GM12872 (cell line): ENCODE measurements around the gene DGLUCY.

Source experiments
- CTCF ChIP-seq: IDR thresholded peaks from 3 replicates; pipeline ENCODE4 v1.5.1; 2011; ENCODE audit warnings: low read depth, mild to moderate bottlenecking, low read length, moderate library complexity; ENCODE audit not compliant: insufficient read depth

Gene DGLUCY

DNA sequence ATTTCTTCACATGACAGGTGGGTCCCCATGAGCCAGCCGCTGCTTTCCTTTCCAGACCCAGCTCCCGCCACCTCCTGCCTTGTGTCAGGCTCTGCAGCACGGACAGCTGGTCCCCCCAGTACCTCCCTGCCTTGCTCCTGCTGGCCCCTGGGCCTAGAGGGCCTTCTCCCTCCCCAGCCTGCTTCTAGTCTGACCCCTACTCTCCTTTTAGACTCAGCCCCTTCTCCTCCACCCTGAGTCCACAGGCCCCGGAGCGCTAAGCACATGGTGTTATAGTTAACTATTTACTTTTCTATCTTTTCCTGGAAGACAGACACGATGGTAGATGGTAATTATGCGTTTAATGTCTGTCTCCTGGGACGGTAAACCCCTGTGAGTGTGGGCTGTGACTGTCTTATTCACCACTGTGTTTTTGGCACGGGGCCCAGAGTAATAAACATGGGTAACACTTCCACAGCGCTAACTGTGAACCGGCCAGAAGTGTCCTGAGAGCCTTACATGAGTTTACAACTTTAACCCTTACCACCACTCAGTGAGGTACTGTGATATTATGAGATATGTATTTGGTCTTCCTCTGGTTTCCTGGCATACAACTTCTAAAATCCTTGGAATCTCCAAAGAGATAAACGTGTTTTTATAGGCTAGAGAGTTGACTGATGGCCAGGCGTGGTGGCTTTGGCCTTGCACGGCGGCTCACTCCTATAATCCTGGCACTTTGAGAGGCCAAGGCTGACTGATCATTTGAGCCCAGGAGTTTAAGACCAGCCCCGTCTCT, 41.2 kb downstream of the DGLUCY start:
- TF ChIP-seq CTCF = no peak

- peak; percentile 23; the same call in 1 of the 3 replicates for TF ChIP-seq CTCF
Observed at GRCh38 chr14:91155626-91156089, 41.8 kb downstream of the DGLUCY start.

DNA sequence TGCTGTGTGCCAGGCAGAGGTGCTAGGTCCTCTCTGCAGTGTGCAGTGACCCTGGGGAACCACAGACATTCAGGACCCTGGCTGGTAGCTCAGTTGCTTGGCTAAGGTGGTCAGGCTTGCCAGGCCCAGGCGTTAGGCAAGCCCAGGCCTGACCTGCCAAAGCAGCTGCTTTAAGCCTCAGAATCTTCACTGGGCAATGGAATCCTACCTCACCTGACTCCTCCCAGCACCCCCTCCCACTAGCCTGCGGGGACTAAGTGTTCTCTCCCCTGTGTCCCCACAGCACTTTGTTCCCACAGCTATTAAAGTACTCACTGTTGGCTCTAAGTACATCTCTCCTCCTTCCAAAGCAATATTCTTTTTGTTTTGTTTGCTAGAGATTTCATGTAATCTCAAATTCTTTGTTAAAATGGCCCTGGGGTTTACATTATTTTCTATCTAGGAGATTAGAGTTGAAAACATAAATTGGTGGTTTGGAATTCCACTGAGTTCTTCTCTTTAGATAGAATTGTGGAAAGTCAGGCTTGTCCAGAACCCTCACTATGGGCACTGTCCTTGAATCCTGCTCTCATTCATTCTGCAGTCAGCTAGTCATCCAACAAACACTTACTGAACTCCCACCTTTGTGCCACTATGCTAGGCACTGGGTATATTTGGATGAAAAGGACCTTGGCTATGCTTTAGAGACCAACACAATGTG, 44.4 kb downstream of the DGLUCY start:
- no peak for TF ChIP-seq CTCF

GRCh38 chr14:91159182-91159581, 45.3 kb downstream of the DGLUCY start:
- TF ChIP-seq CTCF = no peak

- TF ChIP-seq CTCF = no peak
Observed at GRCh38 chr14:91159906-91160305, 46.0 kb downstream of the DGLUCY start.

GRCh38 chr14:91163316-91163715, 49.4 kb downstream of the DGLUCY start:
- no peak for TF ChIP-seq CTCF

DNA sequence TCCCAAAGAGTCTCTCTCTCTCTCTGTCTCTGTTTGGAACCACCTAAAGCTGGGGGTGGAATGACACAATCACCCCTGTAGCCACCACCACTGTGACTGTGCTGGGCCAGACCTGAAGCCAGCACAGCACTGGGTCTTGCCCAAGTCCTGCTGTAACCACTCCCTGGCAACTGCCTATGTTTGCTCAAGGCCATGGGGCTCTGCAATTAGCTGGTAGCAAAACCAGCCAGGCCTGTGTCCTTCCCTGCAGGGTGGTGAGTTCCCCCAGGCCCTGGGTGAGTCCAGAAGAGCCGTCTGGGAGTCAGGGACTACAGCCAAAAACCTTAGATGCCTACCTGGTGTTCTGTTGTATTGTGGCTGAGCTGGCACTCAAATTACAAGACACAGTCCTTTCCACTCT, 50.8 kb downstream of the DGLUCY start:
- TF ChIP-seq CTCF = no peak
